Stimulated activated naive B cell treated with anti-CD40 and anti-IgM and Interleukin-4, amounts not matched to agents 10 μg/mL and 1 μg/mL and 100 μg/mL, for 72 hours (primary cell): ENCODE data around the gene SPHKAP.
"Not testable (repeated sequence)": the region's sequence is repeated elsewhere in the genome, so short reads cannot be mapped to it uniquely, and the experiment has no call there.

ENCODE experiments used
- ATAC-seq, 2 donors: fragments of 150-1000 bp; cut with Tn5 transposase; replicated peaks; 2 replicates each; pipeline ENCODE4 v1.10.0; 2021; ENCODE audit warnings: moderate library complexity in 1 of 2
- DNase-seq: peaks from one replicate; pipeline ENCODE4 v3.0.0; 2021
- H3K27ac Mint-ChIP-seq: one replicate; pipeline ENCODE4 v1.8.0; 2022; ENCODE audit warnings: mild to moderate bottlenecking, mixed read lengths
- H3K27me3 Mint-ChIP-seq, 2 donors: one replicate each; pipeline ENCODE4 v1.8.0; 2022; ENCODE audit warnings: mixed read lengths in 2 of 2
- H3K36me3 Mint-ChIP-seq, 2 donors: one replicate each; pipeline ENCODE4 v1.8.0; 2022; ENCODE audit warnings: mixed read lengths in 2 of 2, mild to moderate bottlenecking in 1 of 2
- H3K4me1 Mint-ChIP-seq, 2 donors: one replicate each; pipeline ENCODE4 v1.8.0; 2022; ENCODE audit warnings: mixed read lengths in 2 of 2, mild to moderate bottlenecking in 1 of 2
- H3K4me3 Mint-ChIP-seq, 2 donors: one replicate each; pipeline ENCODE4 v1.8.0; 2022; ENCODE audit warnings: mild to moderate bottlenecking in 2 of 2, mixed read lengths in 2 of 2, moderate library complexity in 1 of 2
- H3K9me3 Mint-ChIP-seq, 2 donors: one replicate each; pipeline ENCODE4 v1.8.0; 2022; ENCODE audit warnings: mixed read lengths in 2 of 2, mild to moderate bottlenecking in 1 of 2

Gene SPHKAP

GRCh38 chr2:227936249-227936648 lies 245.2 kb downstream of the SPHKAP start:
- H3K27me3 Mint-ChIP-seq, H3K36me3 Mint-ChIP-seq, H3K27ac Mint-ChIP-seq, H3K4me3 Mint-ChIP-seq, H3K4me1 Mint-ChIP-seq, H3K9me3 Mint-ChIP-seq, ATAC-seq, DNase-seq: not testable (repeated sequence)

DNA sequence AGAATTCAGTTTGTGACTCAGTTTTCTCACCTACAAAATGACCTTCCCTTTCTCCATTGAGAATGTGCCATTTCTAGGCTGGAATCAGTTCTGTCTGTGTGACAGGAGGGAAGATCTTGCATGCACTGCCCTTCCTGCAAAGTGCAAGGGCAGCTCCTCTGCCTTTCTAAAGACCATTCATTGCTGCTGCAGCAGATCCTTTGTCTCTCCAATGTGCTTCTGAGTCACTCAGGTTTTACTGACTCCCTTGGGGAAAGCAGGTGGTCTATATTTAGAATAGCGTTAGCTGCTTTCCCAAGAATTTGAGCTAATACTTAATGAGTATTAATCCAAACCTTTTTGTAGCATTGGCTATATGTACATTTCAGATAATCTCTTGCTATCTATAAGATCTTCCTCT lies 247.6 kb downstream of the SPHKAP start:
- Mint-ChIP-seq H3K27ac (no peak overlapping the region), H3K27me3 (no peaks in the 10 kb centered on the region), H3K36me3 (no peaks in the 10 kb centered on the region), H3K4me3 (no peak overlapping the region), H3K4me1 (no peaks in the 10 kb centered on the region), H3K9me3 (peaks cover 0 to 5% of the 10 kb centered on the region in 2 donors)
- ATAC-seq (no peak), DNase-seq (no peak)

GRCh38 chr2:227932403-227932802 lies 249.1 kb downstream of the SPHKAP start:
- DNase-seq (no peak), ATAC-seq (no peak)
- H3K4me1 Mint-ChIP-seq: no peaks in the 10 kb centered on the region
- H3K27me3 Mint-ChIP-seq: no peaks in the 10 kb centered on the region
- H3K4me3 Mint-ChIP-seq: no peak overlapping the region
- H3K27ac Mint-ChIP-seq: no peak overlapping the region
- H3K9me3 Mint-ChIP-seq: peaks cover 5 to 10% of the 10 kb centered on the region in 2 donors
- peaks cover 0 to 3% of the 10 kb centered on the region in 2 donors for H3K36me3 Mint-ChIP-seq

DNA sequence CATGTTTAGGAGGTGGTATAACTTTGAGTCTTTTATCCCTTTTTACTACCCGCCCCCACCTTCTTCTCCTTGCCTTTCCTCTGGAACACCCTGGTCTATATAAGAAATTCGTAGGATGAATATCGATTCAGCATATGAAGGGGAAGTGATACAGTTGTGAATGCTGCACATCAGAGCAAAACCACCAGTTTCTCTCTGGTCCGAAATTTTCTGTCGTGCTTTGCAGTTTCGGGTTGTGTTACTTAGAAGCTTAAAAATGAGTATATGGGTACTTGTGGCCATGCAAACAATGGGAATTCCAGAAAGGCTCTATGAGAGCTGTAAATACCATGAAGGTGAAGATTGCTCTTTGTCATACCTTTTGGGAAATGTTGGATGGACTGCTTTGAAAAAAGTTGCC lies 249.5 kb downstream of the SPHKAP start:
- Mint-ChIP-seq H3K9me3 (peaks cover 9 to 13% of the 10 kb centered on the region in 2 donors), H3K4me3 (no peak overlapping the region), H3K27ac (no peak overlapping the region), H3K36me3 (peaks cover 0 to 3% of the 10 kb centered on the region in 2 donors), H3K27me3 (no peaks in the 10 kb centered on the region), H3K4me1 (no peaks in the 10 kb centered on the region)
- ATAC-seq (no peak), DNase-seq (no peak)
